NCI-H446 (cell line): ENCODE results near the gene MOB2.
"Not testable (repeated sequence)": the region's sequence is repeated elsewhere in the genome, so short reads cannot be mapped to it uniquely, and the experiment has no call there.

ENCODE experiments used
- DNase-seq, 2 experiments: peaks; one replicate each; lab custom pipeline; 2025; lab: John Stamatoyannopoulos, UW

The MOB2 gene

GRCh38 chr11:1518301-1518700 lies 31.7 kb upstream of the MOB2 start:
- no peak for DNase-seq

DNA sequence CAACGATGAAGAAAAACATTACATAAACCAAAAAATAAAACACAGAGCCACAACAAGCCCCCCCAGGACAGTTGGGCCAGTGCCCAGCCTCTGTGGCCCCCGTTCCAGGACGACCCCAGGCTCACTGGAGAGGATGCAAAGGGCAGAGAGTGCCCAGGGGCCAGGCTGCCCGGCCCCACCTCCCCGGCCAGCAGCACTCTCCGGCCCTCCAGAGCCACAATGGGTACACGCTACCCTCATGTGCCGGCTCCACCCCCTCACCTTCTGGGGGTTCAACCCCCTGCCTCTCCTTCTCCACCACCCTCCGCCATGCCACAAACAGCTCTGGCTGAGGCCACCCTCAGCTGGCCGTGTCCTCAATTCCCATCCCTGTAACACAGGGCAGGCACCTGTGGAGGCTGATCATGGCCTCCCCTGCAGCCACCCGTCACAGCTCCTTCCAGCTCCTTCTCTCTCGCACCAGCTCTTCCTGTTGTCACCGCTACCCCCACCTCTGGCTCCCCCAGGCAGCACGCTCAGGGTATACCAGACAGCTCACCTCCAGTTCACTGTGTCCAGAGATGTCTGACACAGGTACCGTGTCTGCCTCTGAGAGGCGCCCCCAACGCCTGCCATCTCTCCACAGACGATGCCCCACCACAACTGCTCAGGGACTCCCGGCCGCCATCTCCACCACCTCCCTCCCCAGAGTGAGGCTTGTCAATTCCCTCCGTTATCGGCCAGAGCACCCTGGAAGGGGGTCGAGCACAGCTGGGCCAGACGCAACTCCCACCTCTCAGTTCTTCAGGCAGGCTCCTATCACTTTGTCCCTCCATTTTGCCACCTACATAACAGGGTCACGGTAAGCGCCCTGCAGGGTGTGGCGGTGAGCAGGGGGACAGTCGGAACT lies 30.8 kb upstream of the MOB2 start:
- DNase-seq, result no peak

DNA sequence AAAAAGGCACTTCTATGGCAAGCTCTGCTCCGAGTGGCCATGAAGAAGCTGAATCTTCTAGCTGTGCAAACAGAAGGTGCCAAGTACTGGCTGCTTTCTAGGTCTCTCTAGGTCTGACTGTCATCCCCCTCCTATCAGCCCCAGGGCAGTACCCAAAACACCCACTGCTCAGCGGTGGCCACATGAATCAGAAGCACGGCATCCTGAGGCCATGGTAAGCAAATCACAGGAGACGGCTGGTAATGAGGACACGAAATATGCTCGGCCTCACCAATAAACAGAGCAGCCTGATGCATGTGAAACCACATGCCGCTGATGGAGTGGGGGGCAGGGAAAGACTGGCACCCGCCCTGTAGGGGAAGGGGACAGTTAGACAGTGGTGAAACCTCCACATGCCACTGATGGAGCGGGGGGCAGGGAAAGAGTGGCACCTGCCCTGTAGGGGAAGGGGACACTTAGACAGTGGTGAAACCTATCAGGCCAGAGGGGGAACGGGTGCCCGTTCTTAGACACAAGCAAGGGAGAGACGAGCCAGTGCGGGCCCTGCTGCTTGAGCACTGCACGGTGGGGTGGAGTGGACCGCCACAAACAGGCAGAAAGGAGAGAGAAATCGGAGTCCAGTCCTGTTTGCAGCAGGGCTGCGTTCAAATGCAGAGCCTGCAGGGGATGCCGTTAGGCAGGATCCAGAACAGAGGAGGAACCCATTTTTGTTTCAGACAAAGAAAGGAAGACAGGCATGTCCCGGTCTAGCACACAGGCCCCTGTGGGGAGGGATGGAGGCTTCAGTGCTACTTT lies 29.9 kb upstream of the MOB2 start:
- DNase-seq, result no peak

DNA sequence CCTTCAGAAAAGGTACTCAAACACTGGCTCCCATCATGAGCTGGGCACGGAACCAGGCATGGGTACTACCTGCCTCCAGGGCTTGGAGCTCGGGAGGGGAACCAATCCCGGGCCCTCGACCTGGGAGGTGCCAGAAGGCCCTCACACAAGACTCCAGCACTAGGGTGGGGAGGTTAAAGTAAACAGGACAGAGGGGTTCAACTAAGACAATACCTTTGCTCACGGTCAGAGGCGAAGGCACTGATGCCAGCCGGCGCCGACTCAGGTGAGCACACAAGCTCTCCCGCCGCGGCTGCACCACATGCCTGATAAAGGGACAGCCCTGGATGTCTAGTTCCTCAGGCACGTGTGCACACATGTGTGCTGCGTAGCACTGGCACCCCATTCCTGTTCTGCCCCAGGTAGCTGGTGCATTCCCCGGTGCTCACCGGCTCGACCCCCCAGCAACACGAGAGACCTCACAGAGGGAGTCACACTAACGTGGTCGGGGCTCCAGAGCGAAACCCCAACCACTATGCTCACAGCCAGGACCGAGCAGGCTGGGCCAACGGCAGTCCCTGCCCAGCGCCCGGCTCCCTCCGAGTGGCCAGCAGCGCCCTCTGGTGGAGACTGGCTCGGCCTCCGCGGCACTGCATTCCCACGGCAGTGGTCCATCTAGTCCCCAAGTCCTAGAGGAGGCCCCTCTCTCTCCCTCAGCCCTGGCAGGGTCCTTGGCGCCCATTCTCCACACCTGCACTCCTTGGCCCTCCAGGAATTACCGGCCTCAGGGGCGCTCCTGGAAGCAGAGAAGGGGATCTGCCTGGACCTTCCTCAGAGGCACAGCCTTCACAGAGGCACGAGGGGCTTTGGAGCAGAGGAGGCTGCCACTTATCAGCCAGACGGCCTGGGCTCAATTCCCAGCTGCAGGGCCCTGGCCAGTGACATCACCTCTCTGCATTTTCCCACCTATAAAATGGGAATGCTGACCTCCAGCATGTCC lies 28.8 kb upstream of the MOB2 start:
- peak in 1 of 2 experiments; percentile 72 for DNase-seq

- DNase-seq, result peak in 1 of 2 experiments; percentile 38
These were observed 27.9 kb upstream of the MOB2 start for GRCh38 chr11:1514336-1515061.

DNA sequence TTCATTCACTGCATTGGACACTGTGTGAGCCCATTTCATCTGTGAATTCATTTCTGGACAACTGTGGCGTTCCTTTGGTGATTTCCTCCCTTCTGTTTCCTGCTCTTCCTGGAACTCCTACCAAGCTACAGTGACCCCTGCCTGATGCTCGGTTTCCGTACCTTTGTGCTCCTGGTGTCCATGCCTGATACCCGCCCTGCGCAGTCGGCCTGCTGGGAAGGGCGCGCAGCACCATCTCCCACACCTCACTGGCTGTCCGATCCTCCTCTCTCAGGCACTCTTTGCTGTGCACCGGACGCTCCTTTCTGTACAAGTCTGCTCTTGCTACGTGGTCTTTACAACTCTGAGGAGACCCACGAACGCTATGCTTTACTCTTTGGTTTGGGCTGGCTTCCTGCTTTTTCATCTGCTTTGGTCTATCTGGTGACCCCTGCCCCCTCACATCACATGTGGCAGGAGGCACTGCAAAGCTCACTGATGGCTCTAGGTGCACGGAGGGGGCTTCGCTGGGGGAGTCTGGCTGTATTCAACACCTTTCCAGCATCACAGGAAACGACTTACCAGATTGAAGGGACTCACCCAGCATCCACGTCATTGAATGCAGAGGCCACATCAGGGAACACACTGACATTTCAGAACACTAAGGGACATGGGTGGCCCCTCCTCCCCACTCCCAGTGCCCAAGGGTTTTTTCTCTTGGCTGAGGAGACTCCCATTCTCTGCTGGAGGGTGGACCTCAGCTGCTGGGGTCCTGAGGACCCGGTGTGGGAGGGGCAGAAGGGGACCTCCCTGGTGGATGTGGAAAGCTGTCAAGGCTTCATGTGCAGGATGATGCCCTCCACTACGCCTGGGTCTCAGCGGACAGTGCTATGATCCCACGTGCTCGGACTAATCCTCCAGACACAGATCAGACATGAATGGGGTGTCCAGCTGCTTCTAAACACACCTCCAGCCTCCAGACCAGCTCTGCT lies 27.0 kb upstream of the MOB2 start:
- DNase-seq, result no peak

DNA sequence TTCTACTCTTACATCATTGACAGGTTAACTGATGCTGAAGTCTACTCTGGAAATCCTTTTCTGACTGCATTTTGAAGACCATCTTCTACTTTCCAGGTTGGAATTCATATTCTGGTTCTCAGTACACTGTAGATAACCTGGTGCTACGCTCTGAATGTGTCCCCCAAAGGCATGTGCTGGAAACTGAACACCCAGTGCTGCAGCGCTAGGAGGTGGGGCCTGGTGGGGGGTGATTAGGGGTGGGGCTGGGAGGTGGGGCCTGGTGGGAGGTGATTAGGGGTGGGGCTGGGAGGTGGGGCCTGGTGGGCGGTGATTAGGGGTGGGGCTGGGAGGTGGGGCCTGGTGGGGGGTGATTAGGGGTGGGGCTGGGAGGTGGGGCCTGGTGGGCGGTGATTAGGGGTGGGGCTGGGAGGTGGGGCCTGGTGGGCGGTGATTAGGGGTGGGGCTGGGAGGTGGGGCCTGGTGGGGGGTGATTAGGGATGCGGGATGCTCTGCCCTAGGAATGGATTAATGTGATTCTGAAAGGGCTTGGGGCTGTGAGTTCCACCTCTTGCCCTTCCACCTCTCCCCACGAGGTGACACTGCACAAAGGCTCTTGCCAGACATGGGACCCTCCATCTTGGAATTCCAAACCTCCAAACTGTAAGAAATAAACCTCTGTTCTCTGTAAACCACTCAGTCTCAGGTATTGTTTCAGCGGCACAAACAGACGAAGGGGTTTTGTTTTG lies 26.1 kb upstream of the MOB2 start:
- DNase-seq, result not testable (repeated sequence)

DNA sequence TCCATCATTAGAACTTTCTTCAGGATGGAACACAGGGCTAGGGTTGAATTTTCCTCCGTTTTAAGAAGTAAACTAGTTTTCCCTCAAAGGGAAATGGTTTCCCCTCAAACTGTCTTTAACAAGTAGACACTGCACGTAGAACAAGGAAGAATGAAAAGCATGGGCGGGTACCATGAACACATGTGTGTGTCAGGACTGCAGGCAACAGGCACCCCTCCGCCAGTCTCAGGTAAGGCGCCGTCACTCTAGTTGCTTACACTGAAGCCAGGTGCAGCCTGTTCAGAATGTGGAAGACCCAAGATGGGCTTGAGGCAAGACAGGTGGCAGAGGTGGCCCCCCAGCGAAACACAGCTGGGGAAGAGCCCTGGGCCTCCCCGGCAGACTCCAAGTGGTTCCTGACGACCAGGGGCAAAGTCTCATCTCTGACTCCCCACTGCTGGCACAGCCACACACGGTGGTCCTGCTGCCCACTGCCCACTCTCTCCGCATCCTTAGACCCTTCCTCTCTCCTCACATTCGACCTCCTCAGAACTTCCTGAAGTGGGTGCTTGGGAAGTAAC lies 25.4 kb upstream of the MOB2 start:
- no peak for DNase-seq

GRCh38 chr11:1510928-1511327 lies 24.3 kb upstream of the MOB2 start:
- no peak for DNase-seq

DNA sequence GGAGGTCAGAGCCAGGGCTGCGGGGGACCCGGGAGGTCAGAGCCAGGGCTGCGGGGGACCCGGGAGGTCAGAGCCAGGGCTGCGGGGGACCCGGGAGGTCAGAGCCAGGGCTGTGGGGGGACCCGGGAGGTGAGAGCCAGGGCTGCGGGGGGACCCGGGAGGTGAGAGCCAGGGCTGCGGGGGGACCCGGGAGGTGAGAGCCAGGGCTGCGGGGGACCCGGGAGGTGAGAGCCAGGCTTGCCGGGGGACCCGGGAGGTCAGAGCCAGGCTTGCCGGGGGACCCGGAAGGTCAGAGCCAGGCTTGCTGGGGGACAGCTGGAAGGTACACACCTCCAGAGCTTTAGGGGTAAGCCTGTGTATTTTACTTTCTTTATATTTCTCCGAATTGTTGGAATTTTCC lies 23.8 kb upstream of the MOB2 start:
- DNase-seq, result not testable (repeated sequence)

DNA sequence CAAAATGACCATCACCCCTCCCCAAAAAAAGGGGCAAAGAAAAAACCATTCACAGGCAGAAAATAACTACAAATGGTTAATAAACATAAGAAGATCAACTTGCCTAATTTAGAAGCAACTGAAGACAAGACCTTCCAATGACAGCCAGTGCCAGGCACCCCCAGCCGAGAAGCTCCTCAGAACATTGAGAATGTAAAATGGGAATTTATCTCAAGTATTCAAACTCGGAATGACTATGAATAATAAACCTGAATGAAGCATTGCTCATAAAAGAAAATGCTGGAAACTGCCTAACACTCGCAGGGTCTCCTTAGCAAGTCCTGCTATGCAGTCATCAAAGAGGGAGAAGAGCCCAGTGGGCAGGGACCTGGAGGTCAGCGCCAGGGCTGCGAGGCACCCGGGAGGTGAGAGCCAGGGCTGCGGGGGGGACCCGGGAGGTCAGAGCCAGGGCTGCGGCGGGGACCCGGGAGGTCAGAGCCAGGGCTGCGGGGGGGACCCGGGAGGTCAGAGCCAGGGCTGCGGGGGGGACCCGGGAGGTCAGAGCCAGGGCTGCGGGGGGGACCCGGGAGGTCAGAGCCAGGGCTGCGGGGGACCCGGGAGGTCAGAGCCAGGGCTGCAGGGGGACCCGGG lies 23.2 kb upstream of the MOB2 start:
- no peak for DNase-seq

DNA sequence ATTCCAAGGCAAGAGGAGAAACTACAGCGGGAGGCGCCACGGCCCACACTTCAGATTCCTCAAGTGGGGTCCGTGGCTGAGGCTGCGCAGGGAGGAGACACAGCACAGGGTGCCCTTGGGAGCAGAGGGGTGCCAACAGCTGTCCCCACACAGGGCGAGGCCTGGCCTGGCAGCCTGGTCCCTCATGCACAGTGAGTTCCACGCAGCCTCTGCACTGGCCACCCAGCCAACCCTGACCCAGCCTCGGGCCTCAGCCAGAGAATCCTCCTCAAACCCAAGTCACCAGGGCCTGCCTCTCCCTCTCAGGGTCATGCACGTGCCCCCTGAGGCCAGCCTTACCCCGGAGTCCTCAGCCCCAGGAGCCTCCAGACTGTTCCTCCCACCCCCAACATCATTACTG lies 22.4 kb upstream of the MOB2 start:
- DNase-seq, result no peak

- DNase-seq, result no peak
These were observed 21.9 kb upstream of the MOB2 start for GRCh38 chr11:1508491-1508891.

DNA sequence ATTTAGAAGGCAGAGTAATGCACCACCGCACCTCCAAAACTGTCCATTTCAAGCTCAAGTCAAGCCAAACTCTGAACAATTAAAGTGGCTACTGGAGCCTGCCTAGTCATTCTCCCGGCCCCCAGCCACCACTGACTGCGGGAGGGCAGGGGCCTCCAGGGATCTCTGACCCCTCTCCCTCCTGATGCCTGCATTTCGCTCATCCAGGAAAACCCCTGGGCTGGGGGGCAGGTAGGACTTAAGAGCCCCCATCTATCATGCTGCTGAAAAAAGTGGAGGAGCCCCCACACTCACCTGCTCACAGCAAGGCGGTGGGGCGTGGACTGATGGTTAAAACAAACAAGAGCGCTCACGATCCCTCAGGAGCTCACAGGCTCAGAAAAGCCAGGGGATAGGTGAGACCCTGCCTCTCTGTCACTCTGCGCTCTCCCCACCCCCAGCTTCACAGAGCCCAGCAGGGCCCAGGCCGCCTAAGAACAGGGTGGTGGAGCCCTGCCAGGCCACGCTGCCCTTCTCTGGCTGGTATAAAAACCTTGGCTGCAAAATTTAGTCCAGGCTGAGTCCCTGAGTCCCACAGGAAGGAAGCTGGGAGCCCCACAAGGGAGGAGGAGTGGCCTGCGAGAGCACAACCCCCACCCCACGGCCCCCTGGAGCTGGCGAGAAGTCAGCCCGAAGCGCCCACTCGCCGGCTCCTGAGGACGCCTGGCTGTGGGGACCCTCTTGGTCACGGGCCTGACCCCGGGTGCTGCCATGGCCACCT lies 21.0 kb upstream of the MOB2 start:
- DNase-seq, result no peak

GRCh38 chr11:1506981-1507380 lies 20.4 kb upstream of the MOB2 start:
- no peak for DNase-seq

- DNase-seq, result no peak
These were observed 18.9 kb upstream of the MOB2 start for GRCh38 chr11:1505480-1505879.

DNA sequence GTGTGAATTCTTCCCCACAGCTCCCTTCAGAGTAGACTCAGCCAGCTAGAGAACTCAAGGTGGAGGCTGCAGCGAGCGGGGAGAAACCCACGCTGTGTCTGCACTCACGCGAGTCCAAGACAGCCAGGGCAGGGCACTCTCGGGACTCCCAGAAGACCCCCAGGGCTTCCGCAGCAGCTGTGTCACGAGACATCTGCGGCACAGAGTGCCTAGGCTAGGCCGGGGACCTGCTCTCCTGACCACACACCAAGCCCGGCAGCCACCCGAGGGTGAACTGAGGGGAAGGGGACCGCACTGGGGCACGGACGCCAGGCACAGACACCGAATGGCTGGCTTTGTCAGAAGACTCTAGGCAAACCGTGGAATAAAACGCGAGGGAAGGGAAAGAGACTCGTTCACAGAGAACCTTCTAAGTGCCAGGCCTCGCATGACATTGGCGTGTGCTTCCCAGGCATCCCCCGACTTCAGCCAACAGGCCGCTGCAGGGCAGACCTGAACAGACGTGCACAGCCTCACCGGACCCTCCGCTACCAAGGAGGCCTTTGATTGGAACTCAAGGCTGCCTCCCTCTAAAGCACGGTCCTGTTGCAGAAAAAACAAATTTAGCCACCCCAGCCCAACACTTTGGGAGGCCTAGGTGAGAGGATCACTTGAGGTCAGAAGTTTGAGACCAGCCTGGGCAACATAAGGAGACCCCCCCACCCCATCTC lies 18.2 kb upstream of the MOB2 start:
- DNase-seq, result no peak
